Gastrocnemius medialis (tissue), 4 donors: ENCODE data around the gene LRRC43. TPM values are rescaled to one million over a fixed set of nuclear protein-coding genes. Genes with fewer than 3 reads are reported as not detected.
"Not testable (repeated sequence)": the region's sequence is repeated elsewhere in the genome, so short reads cannot be mapped to it uniquely, and the experiment has no call there.

Source experiments
- ATAC-seq, 2 donors: fragments of 150-250 bp; one replicate each; pipeline ENCODE4 v1.9.1; 2016
- DNase-seq, 2 donors: peaks; one replicate each; pipeline ENCODE4 v3.0.0-alpha.2; 2019
- H3K27ac ChIP-seq, 4 donors: fragments of 200-600 bp; sonication (generic); 1 replicate in 1 of 4; 2 replicates in 3 of 4; pipeline ENCODE4 v1.5.1; 2016 to 2018; ENCODE audit warnings: mild to moderate bottlenecking in 2 of 4, moderate library complexity in 1 of 4
- H3K27me3 ChIP-seq, 3 donors: fragments of 200-600 bp; sonication (generic) in 2 of 3; 1 replicate in 1 of 3; 2 replicates in 2 of 3; pipeline versions ENCODE4 v1.5.1 to v1.6.0; 2016 to 2019; ENCODE audit warnings: mild to moderate bottlenecking in 1 of 3, moderate library complexity in 1 of 3
- H3K36me3 ChIP-seq, 2 donors: fragments of 200-600 bp; sonication (generic) in 1 of 2; one replicate each; pipeline ENCODE4 v1.5.1; 2017 to 2018
- H3K4me1 ChIP-seq, 2 donors: fragments of 200-600 bp; sonication (generic) in 1 of 2; one replicate each; pipeline ENCODE4 v1.5.1; 2016 to 2017; ENCODE audit warnings: mild to moderate bottlenecking in 2 of 2
- H3K4me3 ChIP-seq, 4 donors: fragments of 200-600 bp; sonication (generic) in 3 of 4; 1 replicate in 1 of 4; 2 replicates in 3 of 4; pipeline ENCODE4 v1.5.1; 2016 to 2019; ENCODE audit warnings: mild to moderate bottlenecking in 2 of 4
- H3K9me3 ChIP-seq, 3 donors: fragments of 200-600 bp; sonication (generic) in 2 of 3; 1 replicate in 1 of 3; 2 replicates in 2 of 3; pipeline ENCODE4 v1.5.1; 2016 to 2019
- CTCF ChIP-seq, 5 experiments: fragments of 450-650 bp in 3 of 5; fragments of 200-600 bp in 2 of 5; sonication (generic) in 2 of 5; IDR thresholded peaks in 4 of 5; conservative IDR thresholded peaks in 1 of 5; 1 replicate in 4 of 5; 2 replicates in 1 of 5; pipeline ENCODE4 v1.5.1; 2016 to 2019; ENCODE audit warnings: antibody characterized with exemption in 5 of 5, mild to moderate bottlenecking in 3 of 5, moderate library complexity in 3 of 5
- POLR2A ChIP-seq, 2 donors: fragments of 450-650 bp; IDR thresholded peaks; one replicate each; pipeline ENCODE4 v1.6.1; 2017; ENCODE audit warnings: antibody characterized with exemption in 2 of 2, mild to moderate bottlenecking in 2 of 2, moderate library complexity in 2 of 2
- in situ Hi-C, 4 donors: fragments of 200-750 bp; cut with MboI; loops; one replicate each; pipeline versions ENCODE4 v1.15.0 to v1.8.0; 2017; ENCODE audit warnings: low sequenced_read_pairs in 4 of 4
- intact Hi-C: fragments of 100-400 bp; cut with DNase I; formaldehyde crosslinking; loops from one replicate; pipeline ENCODE4 v1.15.1; 2023; ENCODE audit warnings: low total_unique reads
- total RNA-seq, 4 donors: library from RNA; depleted of rRNA; stranded (reverse); fragments of >200 nt; gene quantifications; one replicate each; pipeline versions ENCODE4 v1.1.0 to v1.2.3, GENCODE V29; 2016

Gene LRRC43
- total RNA-seq, 4 donors from 2014 or later = not detected

GRCh38 chr12:122201381-122201780, 18.5 kb downstream of the LRRC43 start:
- Histone ChIP-seq H3K27ac (no peak overlapping the region), H3K9me3 (no peaks in the 10 kb centered on the region), H3K4me3 (no peak overlapping the region), H3K36me3 (no peaks in the 10 kb centered on the region), H3K27me3 (peaks cover 44 to 61% (median 46%) of the 10 kb centered on the region in 3 donors), H3K4me1 (peaks cover 0 to 6% of the 10 kb centered on the region in 2 donors)
- TF ChIP-seq POLR2A (IDR thresholded peaks at IDR 0.05) (no peak), CTCF (IDR thresholded peaks at IDR 0.05 in 4 of 5, conservative IDR thresholded peaks at IDR 0.05 in 1 of 5) (no peak)
- in situ Hi-C loops = no loop called here
- ATAC-seq (no peak), DNase-seq (no peak)
- intact Hi-C loops = no loop called here

- ATAC-seq (no peak), DNase-seq (no peak)
- Histone ChIP-seq H3K4me3 (no peak overlapping the region), H3K9me3 (no peaks in the 10 kb centered on the region), H3K36me3 (peaks cover 0 to 3% of the 10 kb centered on the region in 2 donors), H3K27me3 (peaks cover 44 to 61% (median 46%) of the 10 kb centered on the region in 3 donors), H3K27ac (no peak overlapping the region), H3K4me1 (peaks cover 0 to 6% of the 10 kb centered on the region in 2 donors)
- TF ChIP-seq POLR2A (IDR thresholded peaks at IDR 0.05) = no peak
- TF ChIP-seq CTCF (IDR thresholded peaks at IDR 0.05 in 4 of 5, conservative IDR thresholded peaks at IDR 0.05 in 1 of 5) = no peak
- intact Hi-C loops (no loop called here), in situ Hi-C loops (no loop called here)
Measured at GRCh38 chr12:122202017-122202416, 19.1 kb downstream of the LRRC43 start.

- H3K27ac ChIP-seq, H3K4me1 ChIP-seq, H3K9me3 ChIP-seq, ATAC-seq, DNase-seq, in situ Hi-C loops, intact Hi-C loops, H3K36me3 ChIP-seq: not testable (repeated sequence)
- Histone ChIP-seq H3K27me3 (peaks cover 44 to 61% (median 46%) of the 10 kb centered on the region in 3 donors), H3K4me3 (peak overlapping the region; percentile 41 to 62 (median 56))
Measured at GRCh38 chr12:122202811-122203210, 19.9 kb downstream of the LRRC43 start.

- intact Hi-C loops = no loop called here
- Histone ChIP-seq H3K9me3 (no peaks in the 10 kb centered on the region), H3K27ac (no peak within 1 kb of the TSS), H3K36me3 (peaks cover 0 to 17% of the 10 kb centered on the region in 2 donors), H3K4me1 (peaks cover 0 to 6% of the 10 kb centered on the region in 2 donors), H3K27me3 (peaks cover 44 to 61% (median 46%) of the 10 kb centered on the region in 3 donors), H3K4me3 (peak within 1 kb of the TSS; percentile 41 to 62 (median 56))
- in situ Hi-C loops = no loop called here
- no peak for DNase-seq
- TF ChIP-seq CTCF (IDR thresholded peaks at IDR 0.05 in 4 of 5, conservative IDR thresholded peaks at IDR 0.05 in 1 of 5) (no peak), POLR2A (IDR thresholded peaks at IDR 0.05) (no peak)
- peak; percentile 36 to 39 for ATAC-seq
Measured at GRCh38 chr12:122203301-122204166, 20.6 kb downstream of the LRRC43 start, which contains the start of gene B3GNT4. Gene B3GNT4, plus strand, starts transcription at chr12:122203709. Its CDS starts 910 bp downstream, at chr12:122204619.
